IPS-20b (cell line): ENCODE results near the gene USP3.
"Not testable (repeated sequence)": the region's sequence is repeated elsewhere in the genome, so short reads cannot be mapped to it uniquely, and the experiment has no call there.

Source experiments
- H3K27ac ChIP-seq: one replicate; pipeline ENCODE4 v1.5.1; 2013; ENCODE audit warnings: low read length
- H3K27me3 ChIP-seq: 2 replicates; pipeline ENCODE4 v1.6.1; 2013; ENCODE audit warnings: mild to moderate bottlenecking, low read length, inconsistent platforms; ENCODE audit not compliant: insufficient read depth
- H3K36me3 ChIP-seq: 2 replicates; pipeline ENCODE4 v1.6.1; 2013; ENCODE audit warnings: low read depth, mild to moderate bottlenecking, inconsistent platforms, low read length, moderate library complexity; ENCODE audit not compliant: insufficient read depth
- H3K4me1 ChIP-seq: 2 replicates; pipeline ENCODE4 v1.6.1; 2013; ENCODE audit warnings: mild to moderate bottlenecking, control low read depth, inconsistent platforms, low read length, moderate library complexity; ENCODE audit not compliant: insufficient read depth
- H3K4me3 ChIP-seq: 2 replicates; pipeline ENCODE4 v1.5.1; 2013; ENCODE audit warnings: mild to moderate bottlenecking, low read length, inconsistent platforms
- H3K9ac ChIP-seq: 2 replicates; pipeline ENCODE4 v1.6.1; 2013; ENCODE audit warnings: low read depth, mild to moderate bottlenecking, inconsistent platforms, low read length, moderate library complexity
- H3K9me3 ChIP-seq: 2 replicates; pipeline ENCODE4 v1.6.1; 2013; ENCODE audit warnings: mild to moderate bottlenecking, low read depth, low read length, inconsistent platforms; ENCODE audit not compliant: insufficient read depth

The USP3 gene

GRCh38 chr15:63523306-63523990 lies 19.1 kb downstream of the USP3 start:
- Histone ChIP-seq H3K4me1 (no peaks in the 10 kb centered on the region; the same call in 1 of the 2 replicates), H3K4me3 (no peak overlapping the region), H3K27me3 (no peaks in the 10 kb centered on the region), H3K9ac (no peak overlapping the region), H3K36me3 (no peaks in the 10 kb centered on the region), H3K9me3 (no peaks in the 10 kb centered on the region), H3K27ac (no peak overlapping the region)

- H3K4me3 ChIP-seq = no peak overlapping the region
- no peaks in the 10 kb centered on the region for H3K27me3 ChIP-seq
- no peaks in the 10 kb centered on the region for H3K9me3 ChIP-seq
- no peak overlapping the region for H3K9ac ChIP-seq
- H3K36me3 ChIP-seq = no peaks in the 10 kb centered on the region
- no peak overlapping the region for H3K27ac ChIP-seq
- no peaks in the 10 kb centered on the region for H3K4me1 ChIP-seq
These were observed 20.1 kb downstream of the USP3 start for GRCh38 chr15:63524316-63525015.

- Histone ChIP-seq H3K9ac (no peak overlapping the region), H3K9me3 (no peaks in the 10 kb centered on the region), H3K4me1 (peaks cover 6% of the 10 kb centered on the region; the same call in 1 of the 2 replicates), H3K4me3 (no peak overlapping the region), H3K27ac (no peak overlapping the region), H3K36me3 (no peaks in the 10 kb centered on the region), H3K27me3 (no peaks in the 10 kb centered on the region)
These were observed 22.0 kb downstream of the USP3 start for GRCh38 chr15:63526401-63526800.

DNA sequence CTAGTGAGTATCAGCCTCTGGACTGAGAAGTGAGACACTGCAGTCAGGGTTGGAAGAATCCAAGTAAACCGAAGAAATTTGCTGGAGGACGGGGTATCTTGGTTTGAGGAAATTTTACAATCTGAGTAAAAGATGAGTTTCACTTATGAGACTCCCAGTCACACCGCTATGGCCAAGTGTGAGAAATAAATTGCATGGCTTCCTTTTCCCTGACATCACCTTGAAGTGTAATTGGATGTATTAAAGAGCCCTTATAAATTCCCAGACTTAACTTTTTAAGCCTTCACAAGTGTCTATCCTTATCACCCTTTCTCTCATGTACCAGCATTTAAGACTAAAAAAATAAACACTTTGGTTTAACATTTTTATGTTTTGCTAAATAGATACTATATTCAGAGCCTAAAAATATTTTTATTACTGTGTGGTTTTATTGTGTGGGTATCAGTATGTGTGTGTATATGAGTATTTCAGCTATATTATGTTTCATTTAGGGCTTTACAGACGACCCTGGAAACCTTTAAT lies 23.8 kb downstream of the USP3 start:
- Histone ChIP-seq H3K4me3 (no peak overlapping the region), H3K9ac (no peak overlapping the region), H3K27ac (no peak overlapping the region), H3K9me3 (no peaks in the 10 kb centered on the region), H3K4me1 (peaks cover 14% of the 10 kb centered on the region; the same call in 1 of the 2 replicates), H3K36me3 (no peaks in the 10 kb centered on the region), H3K27me3 (no peaks in the 10 kb centered on the region)

- Histone ChIP-seq H3K9ac (no peak overlapping the region), H3K4me3 (no peak overlapping the region), H3K4me1 (peaks cover 19% of the 10 kb centered on the region), H3K27ac (no peak overlapping the region), H3K36me3 (no peaks in the 10 kb centered on the region), H3K9me3 (no peaks in the 10 kb centered on the region), H3K27me3 (no peaks in the 10 kb centered on the region)
These were observed 25.8 kb downstream of the USP3 start for GRCh38 chr15:63530235-63530634.

- H3K4me1 ChIP-seq = peaks cover 25% of the 10 kb centered on the region
- no peaks in the 10 kb centered on the region for H3K27me3 ChIP-seq
- no peaks in the 10 kb centered on the region for H3K36me3 ChIP-seq
- no peak overlapping the region for H3K27ac ChIP-seq
- no peak overlapping the region for H3K9ac ChIP-seq
- H3K9me3 ChIP-seq = no peaks in the 10 kb centered on the region
- H3K4me3 ChIP-seq = no peak overlapping the region
These were observed 26.4 kb downstream of the USP3 start for GRCh38 chr15:63530752-63531299.

DNA sequence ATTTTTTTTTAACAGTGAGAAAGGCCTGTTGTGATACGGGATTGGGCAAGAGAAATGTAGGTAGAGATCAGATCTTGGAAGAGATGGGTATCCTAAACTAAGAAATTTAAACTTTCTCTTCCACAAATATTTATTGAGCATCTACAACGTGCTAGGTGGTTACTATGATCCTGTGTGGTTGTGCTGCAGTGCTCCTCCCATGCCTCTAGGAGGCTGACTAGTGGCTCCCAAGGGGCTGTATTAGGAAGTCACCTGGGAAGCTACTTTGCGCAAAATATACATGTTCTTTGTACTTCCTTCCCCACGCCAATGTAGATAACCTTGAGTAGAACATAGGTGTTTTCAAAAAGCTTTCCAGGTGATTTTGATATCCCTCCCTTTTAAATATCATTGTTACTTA lies 27.2 kb downstream of the USP3 start:
- H3K9ac ChIP-seq = no peak overlapping the region
- H3K27ac ChIP-seq = no peak overlapping the region
- H3K4me3 ChIP-seq = no peak overlapping the region
- H3K27me3 ChIP-seq = no peaks in the 10 kb centered on the region
- H3K36me3 ChIP-seq = no peaks in the 10 kb centered on the region
- H3K4me1 ChIP-seq = peaks cover 31% of the 10 kb centered on the region
- no peaks in the 10 kb centered on the region for H3K9me3 ChIP-seq

DNA sequence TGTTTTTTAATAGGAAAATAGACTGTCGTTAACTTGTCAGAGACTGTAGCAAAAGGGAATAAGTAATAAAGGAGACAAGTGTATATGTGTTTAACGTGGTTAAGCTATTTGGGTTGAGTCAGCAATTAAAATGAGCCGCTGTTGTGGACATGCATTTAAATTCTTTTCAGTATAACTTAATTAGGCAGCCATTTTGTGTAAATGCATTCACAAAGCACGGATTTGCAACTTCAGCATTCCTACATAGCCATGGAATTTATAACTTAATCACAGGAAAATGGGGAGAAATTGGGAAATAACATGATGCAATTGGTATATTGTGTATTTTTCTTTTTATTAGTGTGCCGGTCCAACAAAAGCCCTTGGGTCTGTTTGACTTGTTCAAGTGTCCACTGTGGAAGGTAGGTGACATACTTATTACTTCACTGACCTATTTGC lies 27.9 kb downstream of the USP3 start:
- Histone ChIP-seq H3K27ac (no peak overlapping the region), H3K36me3 (no peaks in the 10 kb centered on the region)

DNA sequence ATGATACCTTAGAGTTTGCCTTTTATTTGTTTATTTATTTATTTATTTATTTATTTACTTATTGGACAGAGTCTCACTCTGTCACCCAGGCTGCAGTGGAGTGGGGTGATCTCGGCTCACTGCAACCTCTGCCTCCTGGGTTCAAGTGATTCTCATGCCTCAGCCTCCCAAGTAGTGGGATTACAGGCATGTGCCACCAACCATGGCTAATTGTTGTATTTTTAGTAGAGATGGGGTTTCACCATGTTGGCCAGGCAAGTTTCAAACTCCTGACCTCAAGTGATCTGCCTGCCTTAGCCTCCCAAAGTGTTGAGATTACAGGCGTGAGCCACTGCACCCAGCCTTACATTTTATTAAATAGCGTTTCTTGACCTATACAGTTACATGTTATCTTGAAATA lies 30.5 kb downstream of the USP3 start:
- not testable (repeated sequence) for H3K9me3 ChIP-seq, H3K36me3 ChIP-seq, H3K4me3 ChIP-seq, H3K27ac ChIP-seq, H3K27me3 ChIP-seq, H3K9ac ChIP-seq
- H3K4me1 ChIP-seq = peaks cover 50% of the 10 kb centered on the region

More for the DNA sequence above, 27.9 kb downstream of the USP3 start:
- Histone ChIP-seq H3K4me1 (peaks cover 34% of the 10 kb centered on the region), H3K9me3 (no peaks in the 10 kb centered on the region), H3K4me3 (no peak overlapping the region), H3K27me3 (no peaks in the 10 kb centered on the region), H3K9ac (no peak overlapping the region)

GRCh38 chr15:63535689-63536088 lies 31.3 kb downstream of the USP3 start:
- no peaks in the 10 kb centered on the region for H3K9me3 ChIP-seq
- no peaks in the 10 kb centered on the region for H3K36me3 ChIP-seq
- peak overlapping the region; percentile 34; the same call in 1 of the 2 replicates for H3K4me3 ChIP-seq
- peaks cover 56% of the 10 kb centered on the region for H3K4me1 ChIP-seq
- peak overlapping the region; percentile 26; the same call in 1 of the 2 replicates for H3K9ac ChIP-seq
- H3K27ac ChIP-seq = no peak overlapping the region
- no peaks in the 10 kb centered on the region for H3K27me3 ChIP-seq

DNA sequence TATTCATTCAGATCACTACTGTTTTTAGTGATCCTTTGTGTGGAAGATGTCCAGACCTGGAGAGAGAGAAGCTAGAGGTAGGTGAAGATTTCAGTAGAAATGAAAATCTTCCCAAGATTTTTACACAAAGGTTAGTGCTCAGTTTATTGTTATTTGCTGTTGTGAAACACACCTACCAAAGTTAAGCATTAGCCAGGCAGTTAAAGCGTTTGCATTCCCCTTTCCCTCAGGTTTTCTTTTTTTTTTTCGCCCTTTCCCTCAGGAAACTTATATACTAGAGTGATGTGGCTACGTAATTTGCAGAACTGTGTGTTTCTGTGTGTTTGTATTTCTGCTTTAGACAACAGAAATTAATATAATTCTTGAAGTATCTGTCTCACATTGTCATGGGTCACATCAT lies 34.5 kb downstream of the USP3 start:
- Histone ChIP-seq H3K9ac (0 out of 2 replicates have a peak overlapping the region, but pooled peaks have one; percentile 11), H3K36me3 (no peaks in the 10 kb centered on the region), H3K27me3 (no peaks in the 10 kb centered on the region), H3K9me3 (no peaks in the 10 kb centered on the region), H3K4me3 (no peak overlapping the region), H3K4me1 (peaks cover 42% of the 10 kb centered on the region), H3K27ac (no peak overlapping the region)
